HCT116 (cell line): ENCODE data around the gene SGIP1.

Source experiments
- CTCF ChIP-seq, 3 experiments: fragments of 200-600 bp in 1 of 3; sonication (generic) in 1 of 3; IDR thresholded peaks in 2 of 3; conservative IDR thresholded peaks in 1 of 3; 2 replicates each; pipeline ENCODE4 v1.5.1; 2012 to 2017; ENCODE audit warnings: low read depth in 2 of 3, low read length in 2 of 3, antibody characterized with exemption in 1 of 3, borderline replicate concordance in 1 of 3, control low read depth in 1 of 3, mild to moderate bottlenecking in 1 of 3, mixed read lengths in 1 of 3, mixed run types in 1 of 3, moderate library complexity in 1 of 3; ENCODE audit not compliant: insufficient read depth in 1 of 3
- EZH2phosphoT487 ChIP-seq: fragments of 200-600 bp; IDR thresholded peaks from 2 replicates; pipeline ENCODE4 v1.6.1; 2018; ENCODE audit warnings: antibody characterized with exemption, borderline replicate concordance
- POLR2A ChIP-seq: IDR thresholded peaks from 2 replicates; pipeline ENCODE4 v1.7.0; 2011; ENCODE audit warnings: borderline replicate concordance; ENCODE audit not compliant: insufficient read depth, insufficient read length; ENCODE audit errors: extremely low read depth
- RAD21 ChIP-seq: IDR thresholded peaks from 2 replicates; pipeline ENCODE4 v1.6.1; 2012; ENCODE audit warnings: low read depth, mild to moderate bottlenecking
- SP1 ChIP-seq: IDR thresholded peaks from 2 replicates; pipeline ENCODE4 v1.6.1; 2012; ENCODE audit warnings: low read depth
- SRF ChIP-seq: IDR thresholded peaks from 2 replicates; pipeline ENCODE4 v1.6.1; 2012; ENCODE audit warnings: low read depth
- ZNF274 ChIP-seq: fragments of 200-500 bp; sonication (Bioruptor generic); IDR thresholded peaks from 2 replicates; pipeline ENCODE4 v1.6.1; 2014; ENCODE audit warnings: mild to moderate bottlenecking, low read depth, low read length, inconsistent platforms
- TF ChIP-seq, protein P1 (sequence below): IDR thresholded peaks from 2 replicates; pipeline ENCODE4 v1.6.1; 2012; ENCODE audit warnings: low read depth

GRCh38 chr1:66580081-66580480 is 46.1 kb downstream of the SGIP1 start:
- TF ChIP-seq CTCF (IDR thresholded peaks at IDR 0.05 in 2 of 3, conservative IDR thresholded peaks at IDR 0.05 in 1 of 3; ENCODE audit: borderline replicate concordance in 1 of 3, insufficient read depth in 1 of 3, low read depth in 2 of 3, low read length in 2 of 3), result no peak
- no peak for TF ChIP-seq POLR2A
- no peak for TF ChIP-seq EZH2phosphoT487
- no peak for TF ChIP-seq SP1
- no peak for TF ChIP-seq ZNF274
- TF ChIP-seq RAD21, result no peak
- TF ChIP-seq, protein P1, sequence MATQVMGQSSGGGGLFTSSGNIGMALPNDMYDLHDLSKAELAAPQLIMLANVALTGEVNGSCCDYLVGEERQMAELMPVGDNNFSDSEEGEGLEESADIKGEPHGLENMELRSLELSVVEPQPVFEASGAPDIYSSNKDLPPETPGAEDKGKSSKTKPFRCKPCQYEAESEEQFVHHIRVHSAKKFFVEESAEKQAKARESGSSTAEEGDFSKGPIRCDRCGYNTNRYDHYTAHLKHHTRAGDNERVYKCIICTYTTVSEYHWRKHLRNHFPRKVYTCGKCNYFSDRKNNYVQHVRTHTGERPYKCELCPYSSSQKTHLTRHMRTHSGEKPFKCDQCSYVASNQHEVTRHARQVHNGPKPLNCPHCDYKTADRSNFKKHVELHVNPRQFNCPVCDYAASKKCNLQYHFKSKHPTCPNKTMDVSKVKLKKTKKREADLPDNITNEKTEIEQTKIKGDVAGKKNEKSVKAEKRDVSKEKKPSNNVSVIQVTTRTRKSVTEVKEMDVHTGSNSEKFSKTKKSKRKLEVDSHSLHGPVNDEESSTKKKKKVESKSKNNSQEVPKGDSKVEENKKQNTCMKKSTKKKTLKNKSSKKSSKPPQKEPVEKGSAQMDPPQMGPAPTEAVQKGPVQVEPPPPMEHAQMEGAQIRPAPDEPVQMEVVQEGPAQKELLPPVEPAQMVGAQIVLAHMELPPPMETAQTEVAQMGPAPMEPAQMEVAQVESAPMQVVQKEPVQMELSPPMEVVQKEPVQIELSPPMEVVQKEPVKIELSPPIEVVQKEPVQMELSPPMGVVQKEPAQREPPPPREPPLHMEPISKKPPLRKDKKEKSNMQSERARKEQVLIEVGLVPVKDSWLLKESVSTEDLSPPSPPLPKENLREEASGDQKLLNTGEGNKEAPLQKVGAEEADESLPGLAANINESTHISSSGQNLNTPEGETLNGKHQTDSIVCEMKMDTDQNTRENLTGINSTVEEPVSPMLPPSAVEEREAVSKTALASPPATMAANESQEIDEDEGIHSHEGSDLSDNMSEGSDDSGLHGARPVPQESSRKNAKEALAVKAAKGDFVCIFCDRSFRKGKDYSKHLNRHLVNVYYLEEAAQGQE, result no peak
- TF ChIP-seq SRF, result no peak
